SK-N-MC (cell line): ENCODE measurements around the gene RUNX2.

Source experiments
- DNase-seq: peaks from one replicate; pipeline ENCODE4 v3.0.0-alpha.2; 2011; ENCODE audit warnings: low read depth, low spot score
- H3K27ac ChIP-seq: fragments of 200-600 bp; sonication (generic); 2 replicates; pipeline ENCODE4 v1.5.1; 2016; ENCODE audit warnings: mixed run types
- H3K36me3 ChIP-seq: fragments of 200-600 bp; sonication (generic); 2 replicates; pipeline ENCODE4 v1.6.1; 2017; ENCODE audit warnings: antibody characterized with exemption, low read length, mixed read lengths; ENCODE audit not compliant: insufficient read depth
- H3K4me3 ChIP-seq: fragments of 200-600 bp; sonication (generic); 2 replicates; pipeline ENCODE4 v1.5.1; 2016
- H3K9ac ChIP-seq: fragments of 200-600 bp; sonication (generic); 2 replicates; pipeline ENCODE4 v1.8.0; 2017; ENCODE audit warnings: mixed run types, mixed read lengths; ENCODE audit not compliant: insufficient read length
- H3K9me3 ChIP-seq: fragments of 200-600 bp; sonication (generic); 2 replicates; pipeline ENCODE4 v1.6.1; 2017; ENCODE audit warnings: low read depth, mild to moderate bottlenecking, antibody characterized with exemption, low read length, moderate library complexity, mixed read lengths
- EZH2 ChIP-seq: fragments of 200-600 bp; sonication (generic); IDR thresholded peaks from one replicate; pipeline ENCODE4 v1.6.1; 2017; ENCODE audit warnings: antibody characterized with exemption
- FOXP2 ChIP-seq: optimal IDR thresholded peaks from 2 replicates; pipeline ENCODE3; 2011; ENCODE audit warnings: mild to moderate bottlenecking, moderate library complexity; ENCODE audit not compliant: insufficient read depth; ENCODE audit errors: extremely low read length, control extremely low read depth
- POLR2AphosphoS5 ChIP-seq: IDR thresholded peaks from 2 replicates; pipeline ENCODE4 v1.6.1; 2012; ENCODE audit warnings: mild to moderate bottlenecking, low read depth, low read length, borderline replicate concordance

RUNX2 gene

GRCh38 chr6:45698046-45698445 lies 369.9 kb downstream of the RUNX2 start:
- DNase-seq, result no peak
- no peak overlapping the region for H3K4me3 ChIP-seq
- no peaks in the 10 kb centered on the region for H3K9me3 ChIP-seq
- no peaks in the 10 kb centered on the region for H3K36me3 ChIP-seq
- H3K9ac ChIP-seq, result no peak overlapping the region
- no peak overlapping the region for H3K27ac ChIP-seq
- TF ChIP-seq POLR2AphosphoS5 (no peak), FOXP2 (no peak), EZH2 (no peak)

GRCh38 chr6:45699663-45700062 lies 371.5 kb downstream of the RUNX2 start:
- no peak for DNase-seq
- Histone ChIP-seq H3K9me3 (no peaks in the 10 kb centered on the region), H3K4me3 (no peak overlapping the region), H3K9ac (no peak overlapping the region), H3K27ac (no peak overlapping the region), H3K36me3 (no peaks in the 10 kb centered on the region)
- TF ChIP-seq FOXP2 (no peak), POLR2AphosphoS5 (no peak), EZH2 (no peak)

GRCh38 chr6:45702849-45703739 lies 375.0 kb downstream of the RUNX2 start:
- H3K36me3 ChIP-seq, result no peaks in the 10 kb centered on the region
- TF ChIP-seq POLR2AphosphoS5 (no peak), EZH2 (no peak)
- H3K9me3 ChIP-seq, result no peaks in the 10 kb centered on the region
- no peak overlapping the region for H3K4me3 ChIP-seq
- no peak for DNase-seq
- no peak overlapping the region for H3K9ac ChIP-seq
- H3K27ac ChIP-seq, result no peak overlapping the region

- H3K4me3 ChIP-seq, result no peak overlapping the region
- H3K36me3 ChIP-seq, result no peaks in the 10 kb centered on the region
- no peak overlapping the region for H3K27ac ChIP-seq
- H3K9me3 ChIP-seq, result no peaks in the 10 kb centered on the region
- H3K9ac ChIP-seq, result no peak overlapping the region
- TF ChIP-seq EZH2, result no peak
- no peak for TF ChIP-seq FOXP2
- TF ChIP-seq POLR2AphosphoS5, result no peak
- no peak for DNase-seq
Observed at GRCh38 chr6:45704056-45704800, 376.1 kb downstream of the RUNX2 start.

- TF ChIP-seq EZH2, result no peak
- TF ChIP-seq FOXP2, result no peak
- no peak for TF ChIP-seq POLR2AphosphoS5
- Histone ChIP-seq H3K27ac (no peak overlapping the region), H3K9ac (no peak overlapping the region), H3K4me3 (no peak overlapping the region), H3K9me3 (no peaks in the 10 kb centered on the region), H3K36me3 (no peaks in the 10 kb centered on the region)
- no peak for DNase-seq
Observed at GRCh38 chr6:45705137-45705855, 377.2 kb downstream of the RUNX2 start.

GRCh38 chr6:45706319-45706718 lies 378.2 kb downstream of the RUNX2 start:
- Histone ChIP-seq H3K27ac (no peak overlapping the region), H3K9ac (no peak overlapping the region), H3K9me3 (no peaks in the 10 kb centered on the region), H3K36me3 (no peaks in the 10 kb centered on the region), H3K4me3 (no peak overlapping the region)
- no peak for DNase-seq
- TF ChIP-seq FOXP2, result no peak
- TF ChIP-seq EZH2, result no peak
- no peak for TF ChIP-seq POLR2AphosphoS5

- H3K36me3 ChIP-seq, result no peaks in the 10 kb centered on the region
- no peak for TF ChIP-seq POLR2AphosphoS5
- no peak for TF ChIP-seq FOXP2
- TF ChIP-seq EZH2, result no peak
- no peak overlapping the region for H3K4me3 ChIP-seq
- no peak for DNase-seq
- H3K27ac ChIP-seq, result no peak overlapping the region
- H3K9me3 ChIP-seq, result no peaks in the 10 kb centered on the region
- no peak overlapping the region for H3K9ac ChIP-seq
Observed at GRCh38 chr6:45707176-45707575, 379.0 kb downstream of the RUNX2 start.

- no peak for TF ChIP-seq FOXP2
- no peak for TF ChIP-seq EZH2
- TF ChIP-seq POLR2AphosphoS5, result no peak
- DNase-seq, result no peak
- H3K4me3 ChIP-seq, result no peak overlapping the region
- H3K36me3 ChIP-seq, result no peaks in the 10 kb centered on the region
- H3K27ac ChIP-seq, result no peak overlapping the region
- no peak overlapping the region for H3K9ac ChIP-seq
- no peaks in the 10 kb centered on the region for H3K9me3 ChIP-seq
Observed at GRCh38 chr6:45709781-45710220, 381.7 kb downstream of the RUNX2 start.
